ENCODE results near the gene RBBP5. TPM values are rescaled to one million over a fixed set of nuclear protein-coding genes. Genes with fewer than 3 reads are reported as not detected.

Gene RBBP5
- total RNA-seq, 4 donors from 2014 or later: 19.4 to 86.5 (median 41.6) TPM

- Histone ChIP-seq H3K4me1 (peaks cover 4 to 8% of the 10 kb centered on the region in 2 donors), H3K36me3 (no peaks in the 10 kb centered on the region), H3K4me3 (replicated peaks in 1 of 3) (no peak overlapping the region), H3K9me3 (no peaks in the 10 kb centered on the region), H3K27me3 (no peaks in the 10 kb centered on the region), H3K27ac (no peak overlapping the region)
- 92% methylated on average over 4 of the region's 6 CpGs for WGBS, 2 donors
- TF ChIP-seq POLR2A (IDR thresholded peaks at IDR 0.05) (no peak), CTCF (IDR thresholded peaks at IDR 0.05) (no peak)
- intact Hi-C loops (cut with DNase I): loop anchor here (2.0 kb wide), 1 partner anchor 71 kb away; no protein-coding TSS in a partner anchor
- no peak for DNase-seq
Observed at GRCh38 chr1:205059660-205060059, 62.1 kb downstream of the RBBP5 start.

- WGBS, 2 donors: 89 to 92% methylated on average over 12 of the region's 12 CpGs
- intact Hi-C loops (cut with DNase I): no loop called here
Observed at GRCh38 chr1:205058853-205059252, 62.9 kb downstream of the RBBP5 start.

GRCh38 chr1:205057808-205058575, 63.8 kb downstream of the RBBP5 start:
- Histone ChIP-seq H3K27me3 (no peaks in the 10 kb centered on the region), H3K36me3 (no peaks in the 10 kb centered on the region), H3K27ac (no peak overlapping the region), H3K4me1 (peaks cover 4 to 8% of the 10 kb centered on the region in 2 donors), H3K9me3 (no peaks in the 10 kb centered on the region), H3K4me3 (replicated peaks in 1 of 3) (no peak overlapping the region)
- intact Hi-C loops (cut with DNase I): no loop called here
- DNase-seq: no peak
- TF ChIP-seq CTCF (IDR thresholded peaks at IDR 0.05) (no peak), POLR2A (IDR thresholded peaks at IDR 0.05) (no peak)
- 88 to 89% methylated on average over 13 of the region's 19 CpGs for WGBS, 2 donors

More at GRCh38 chr1:205058853-205059252, 62.9 kb downstream of the RBBP5 start:
- no peak overlapping the region for H3K4me3 ChIP-seq (replicated peaks in 1 of 3)
- H3K9me3 ChIP-seq: no peaks in the 10 kb centered on the region
- no peak overlapping the region for H3K27ac ChIP-seq
- H3K27me3 ChIP-seq: no peaks in the 10 kb centered on the region
- DNase-seq: no peak
- H3K4me1 ChIP-seq: peaks cover 4 to 8% of the 10 kb centered on the region in 2 donors
- no peaks in the 10 kb centered on the region for H3K36me3 ChIP-seq
- no peak for TF ChIP-seq POLR2A (IDR thresholded peaks at IDR 0.05)
- no peak for TF ChIP-seq CTCF (IDR thresholded peaks at IDR 0.05)

- Histone ChIP-seq H3K27ac (no peak overlapping the region), H3K4me3 (replicated peaks in 1 of 3) (no peak overlapping the region), H3K27me3 (no peaks in the 10 kb centered on the region), H3K9me3 (no peaks in the 10 kb centered on the region), H3K4me1 (peaks cover 4 to 7% of the 10 kb centered on the region in 2 donors), H3K36me3 (no peaks in the 10 kb centered on the region)
- intact Hi-C loops (cut with DNase I): no loop called here
- DNase-seq: no peak
- WGBS, 2 donors: 94 to 99% methylated on average over 6 of the region's 6 CpGs
- no peak for TF ChIP-seq POLR2A (IDR thresholded peaks at IDR 0.05)
- TF ChIP-seq CTCF (IDR thresholded peaks at IDR 0.05): no peak
Observed at GRCh38 chr1:205056956-205057568, 64.7 kb downstream of the RBBP5 start.

GRCh38 chr1:205056188-205056611, 65.6 kb downstream of the RBBP5 start:
- no peak overlapping the region for H3K27ac ChIP-seq

More at GRCh38 chr1:205056188-205056611, 65.6 kb downstream of the RBBP5 start:
- Histone ChIP-seq H3K36me3 (no peaks in the 10 kb centered on the region), H3K9me3 (no peaks in the 10 kb centered on the region), H3K27me3 (no peaks in the 10 kb centered on the region), H3K4me1 (no peaks in the 10 kb centered on the region), H3K4me3 (replicated peaks in 1 of 3) (no peak overlapping the region)
- intact Hi-C loops (cut with DNase I): no loop called here
- no peak for DNase-seq
- no peak for TF ChIP-seq POLR2A (IDR thresholded peaks at IDR 0.05)
- TF ChIP-seq CTCF (IDR thresholded peaks at IDR 0.05): no peak
- WGBS, 2 donors: 81 to 90% methylated on average over 12 to 13 of the region's 13 CpGs
